Measurements from ENCODE around the gene DAPL1. TPM values are rescaled to one million over a fixed set of nuclear protein-coding genes. Genes with fewer than 3 reads are reported as not detected.

DAPL1 gene
- total RNA-seq, 1 experiment from 2014 or later = not detected

DNA sequence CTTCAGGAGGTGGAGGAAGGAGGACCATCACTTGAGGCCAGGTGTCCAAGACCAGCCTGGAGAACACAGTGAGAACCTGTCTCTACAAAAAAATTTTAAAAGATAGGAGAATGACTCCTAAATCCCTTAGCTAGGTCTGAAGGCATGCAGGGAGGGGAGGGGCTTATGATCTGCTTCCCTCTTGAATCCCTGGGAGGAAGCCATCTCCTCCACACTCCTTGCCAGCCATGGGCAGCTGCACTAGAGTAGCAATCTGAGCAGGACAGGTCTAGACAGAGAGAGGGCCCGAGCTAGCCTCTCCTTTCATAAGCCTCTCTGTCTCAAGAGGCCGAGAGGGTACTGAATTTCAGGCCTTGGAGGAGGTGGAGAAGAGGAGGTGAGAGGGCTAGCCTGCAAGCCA is 42.5 kb downstream of the DAPL1 start:
- Histone ChIP-seq H3K36me3 (ENCODE audit: control insufficient read depth, insufficient read depth, low read length) (no peaks in the 10 kb centered on the region), H3K27ac (ENCODE audit: low read length) (no peak overlapping the region), H3K9me3 (ENCODE audit: control insufficient read depth, insufficient read depth, low read depth, low read length) (no peaks in the 10 kb centered on the region), H3K4me1 (ENCODE audit: control insufficient read depth, insufficient read depth, low read length) (no peaks in the 10 kb centered on the region), H3K4me3 (ENCODE audit: low read depth in 2 of 2, low read length in 2 of 2) (no peak overlapping the region), H3K27me3 (ENCODE audit: control insufficient read depth, insufficient read depth, low read length) (0 out of 2 replicates have a peak, but pooled peaks cover 2% of the 10 kb centered on the region)
- no peak for ATAC-seq
- ChIA-PET POLR2A (interaction anchor here (0.5 kb wide), 1 partner anchor 15 kb away, joined by 6 read pairs; no protein-coding TSS in a partner anchor), CTCF (no interaction called here)
- no peak for DNase-seq (ENCODE audit: low read depth, low spot score)
- in situ Hi-C loops (cut with HindIII; ENCODE audit: low pct_unique_long_range_greater_than_20kb, low sequenced_read_pairs) = no loop called here
- no TSS peak for BruUV-seq (replicated peaks)
- intact Hi-C loops (cut with micrococcal nuclease; ENCODE audit: unreplicated experiment) = no loop called here
- TF ChIP-seq, protein P1, sequence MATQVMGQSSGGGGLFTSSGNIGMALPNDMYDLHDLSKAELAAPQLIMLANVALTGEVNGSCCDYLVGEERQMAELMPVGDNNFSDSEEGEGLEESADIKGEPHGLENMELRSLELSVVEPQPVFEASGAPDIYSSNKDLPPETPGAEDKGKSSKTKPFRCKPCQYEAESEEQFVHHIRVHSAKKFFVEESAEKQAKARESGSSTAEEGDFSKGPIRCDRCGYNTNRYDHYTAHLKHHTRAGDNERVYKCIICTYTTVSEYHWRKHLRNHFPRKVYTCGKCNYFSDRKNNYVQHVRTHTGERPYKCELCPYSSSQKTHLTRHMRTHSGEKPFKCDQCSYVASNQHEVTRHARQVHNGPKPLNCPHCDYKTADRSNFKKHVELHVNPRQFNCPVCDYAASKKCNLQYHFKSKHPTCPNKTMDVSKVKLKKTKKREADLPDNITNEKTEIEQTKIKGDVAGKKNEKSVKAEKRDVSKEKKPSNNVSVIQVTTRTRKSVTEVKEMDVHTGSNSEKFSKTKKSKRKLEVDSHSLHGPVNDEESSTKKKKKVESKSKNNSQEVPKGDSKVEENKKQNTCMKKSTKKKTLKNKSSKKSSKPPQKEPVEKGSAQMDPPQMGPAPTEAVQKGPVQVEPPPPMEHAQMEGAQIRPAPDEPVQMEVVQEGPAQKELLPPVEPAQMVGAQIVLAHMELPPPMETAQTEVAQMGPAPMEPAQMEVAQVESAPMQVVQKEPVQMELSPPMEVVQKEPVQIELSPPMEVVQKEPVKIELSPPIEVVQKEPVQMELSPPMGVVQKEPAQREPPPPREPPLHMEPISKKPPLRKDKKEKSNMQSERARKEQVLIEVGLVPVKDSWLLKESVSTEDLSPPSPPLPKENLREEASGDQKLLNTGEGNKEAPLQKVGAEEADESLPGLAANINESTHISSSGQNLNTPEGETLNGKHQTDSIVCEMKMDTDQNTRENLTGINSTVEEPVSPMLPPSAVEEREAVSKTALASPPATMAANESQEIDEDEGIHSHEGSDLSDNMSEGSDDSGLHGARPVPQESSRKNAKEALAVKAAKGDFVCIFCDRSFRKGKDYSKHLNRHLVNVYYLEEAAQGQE (IDR thresholded peaks at IDR 0.05; ENCODE audit: insufficient read depth in 1 of 2, low read depth in 2 of 2, low read length in 1 of 2) = no peak
- TF ChIP-seq TCF7L2 (IDR thresholded peaks at IDR 0.05; ENCODE audit: low read depth, low read length) (no peak), POLR2AphosphoS5 (IDR thresholded peaks at IDR 0.05; ENCODE audit: low read depth, low read length) (no peak), SIN3A (IDR thresholded peaks at IDR 0.05; ENCODE audit: borderline replicate concordance, insufficient read depth, low read depth, low read length) (no peak)
- TF ChIP-seq, protein P2, sequence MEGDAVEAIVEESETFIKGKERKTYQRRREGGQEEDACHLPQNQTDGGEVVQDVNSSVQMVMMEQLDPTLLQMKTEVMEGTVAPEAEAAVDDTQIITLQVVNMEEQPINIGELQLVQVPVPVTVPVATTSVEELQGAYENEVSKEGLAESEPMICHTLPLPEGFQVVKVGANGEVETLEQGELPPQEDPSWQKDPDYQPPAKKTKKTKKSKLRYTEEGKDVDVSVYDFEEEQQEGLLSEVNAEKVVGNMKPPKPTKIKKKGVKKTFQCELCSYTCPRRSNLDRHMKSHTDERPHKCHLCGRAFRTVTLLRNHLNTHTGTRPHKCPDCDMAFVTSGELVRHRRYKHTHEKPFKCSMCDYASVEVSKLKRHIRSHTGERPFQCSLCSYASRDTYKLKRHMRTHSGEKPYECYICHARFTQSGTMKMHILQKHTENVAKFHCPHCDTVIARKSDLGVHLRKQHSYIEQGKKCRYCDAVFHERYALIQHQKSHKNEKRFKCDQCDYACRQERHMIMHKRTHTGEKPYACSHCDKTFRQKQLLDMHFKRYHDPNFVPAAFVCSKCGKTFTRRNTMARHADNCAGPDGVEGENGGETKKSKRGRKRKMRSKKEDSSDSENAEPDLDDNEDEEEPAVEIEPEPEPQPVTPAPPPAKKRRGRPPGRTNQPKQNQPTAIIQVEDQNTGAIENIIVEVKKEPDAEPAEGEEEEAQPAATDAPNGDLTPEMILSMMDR (IDR thresholded peaks at IDR 0.05) = no peak

DNA sequence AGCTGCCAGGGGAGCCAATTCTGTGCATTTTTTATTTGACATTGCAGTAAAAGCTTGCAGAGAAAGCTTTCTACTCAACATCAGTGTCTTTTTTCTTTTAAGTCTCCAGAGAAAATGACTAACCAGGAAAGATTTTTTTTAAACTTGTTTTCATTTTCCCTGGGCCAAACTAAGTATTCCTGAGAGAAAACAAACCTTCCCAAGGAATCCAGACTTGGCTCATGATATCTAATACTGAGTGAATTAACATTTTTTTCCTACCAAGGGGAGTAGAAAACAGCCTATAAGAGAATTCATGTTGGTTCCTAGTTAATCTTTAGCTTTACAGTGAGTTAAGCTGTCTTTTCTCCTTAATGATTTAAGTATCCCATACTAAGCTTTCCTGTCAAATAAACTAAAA is 46.7 kb downstream of the DAPL1 start:
- peaks cover 7% of the 10 kb centered on the region; the same call in 1 of the 2 replicates for H3K27me3 ChIP-seq (ENCODE audit: control insufficient read depth, insufficient read depth, low read length)
- CTCF ChIA-PET = no interaction called here
- BruUV-seq (replicated peaks) = no TSS peak
- H3K9me3 ChIP-seq (ENCODE audit: control insufficient read depth, insufficient read depth, low read depth, low read length) = no peaks in the 10 kb centered on the region
- no peaks in the 10 kb centered on the region for H3K36me3 ChIP-seq (ENCODE audit: control insufficient read depth, insufficient read depth, low read length)
- in situ Hi-C loops (cut with HindIII; ENCODE audit: low pct_unique_long_range_greater_than_20kb, low sequenced_read_pairs) = no loop called here
- DNase-seq (ENCODE audit: low read depth, low spot score) (no peak), ATAC-seq (no peak)
- H3K27ac ChIP-seq (ENCODE audit: low read length) = no peak overlapping the region
- no peak for TF ChIP-seq POLR2AphosphoS5 (IDR thresholded peaks at IDR 0.05; ENCODE audit: low read depth, low read length)
- TF ChIP-seq, protein P2 (IDR thresholded peaks at IDR 0.05) = no peak
- H3K4me3 ChIP-seq (ENCODE audit: low read depth in 2 of 2, low read length in 2 of 2) = no peak overlapping the region
- no peaks in the 10 kb centered on the region for H3K4me1 ChIP-seq (ENCODE audit: control insufficient read depth, insufficient read depth, low read length)
- POLR2A ChIA-PET = no interaction called here
- intact Hi-C loops (cut with micrococcal nuclease; ENCODE audit: unreplicated experiment) = no loop called here

Measured in Panc1 (cell line).